H1 (cell line): ENCODE results near the gene CDK16. TPM values are rescaled to one million over a fixed set of nuclear protein-coding genes. Genes with fewer than 3 reads are reported as not detected.

ENCODE experiments used
- CTCF ChIA-PET: fragments of 300-600 bp; sonication (Branson Sonifier 250); formaldehyde crosslinking; loops from one replicate; lab custom pipeline; 2021; ENCODE audit not compliant: partially characterized antibody; lab: Charles Lee
- POLR2A ChIA-PET: fragments of 300-600 bp; sonication (Branson Sonifier 250); formaldehyde crosslinking; loops from one replicate; lab custom pipeline; 2021; ENCODE audit warnings: inconsistent platforms; ENCODE audit not compliant: partially characterized antibody; lab: Charles Lee
- DNase-seq, 2 experiments: peaks; one replicate each; pipeline versions ENCODE4 v3.0.0 to v3.0.0-alpha.2; 2010 to 2022; ENCODE audit warnings: low spot score in 2 of 2, low read depth in 1 of 2, mixed read lengths in 1 of 2
- FAIRE-seq: peaks from 2 replicates; lab custom pipeline; 2011; peaks lifted over from hg19 to GRCh38; lab: Jason Lieb, UNC
- H2AFZ ChIP-seq: 2 replicates; pipeline ENCODE4 v1.8.1; 2012; ENCODE audit warnings: low read length, inconsistent platforms
- H2AK5ac ChIP-seq: 2 replicates; pipeline ENCODE4 v1.6.1; 2013; ENCODE audit warnings: low read depth, low read length
- H2BK120ac ChIP-seq: replicated peaks from 2 replicates; pipeline ENCODE3; 2013; ENCODE audit warnings: low read depth, low read length, inconsistent platforms
- H2BK12ac ChIP-seq: 2 replicates; pipeline ENCODE4 v1.6.1; 2013; ENCODE audit warnings: low read depth, low read length
- H2BK15ac ChIP-seq: 2 replicates; pipeline ENCODE4 v1.6.1; 2013; ENCODE audit warnings: low read length
- H2BK20ac ChIP-seq: 2 replicates; pipeline ENCODE4 v1.6.1; 2013; ENCODE audit warnings: low read length
- H2BK5ac ChIP-seq: 2 replicates; pipeline ENCODE4 v1.6.1; 2013; ENCODE audit warnings: low read depth, low read length
- H3K14ac ChIP-seq: 2 replicates; pipeline ENCODE4 v1.6.1; 2013; ENCODE audit warnings: inconsistent platforms; ENCODE audit not compliant: insufficient read length
- H3K18ac ChIP-seq: 2 replicates; pipeline ENCODE4 v1.6.1; 2013; ENCODE audit warnings: low read length; ENCODE audit errors: extremely low read depth
- H3K23ac ChIP-seq: 2 replicates; pipeline ENCODE4 v1.6.1; 2013; ENCODE audit warnings: inconsistent platforms; ENCODE audit not compliant: insufficient read length
- H3K23me2 ChIP-seq: 2 replicates; pipeline ENCODE4 v1.6.1; 2013; ENCODE audit warnings: low read depth, low read length
- H3K27ac ChIP-seq: 2 replicates; pipeline ENCODE4 v1.6.1; 2011; ENCODE audit warnings: low read depth, low read length, inconsistent platforms
- H3K27me3 ChIP-seq, 4 experiments: replicated peaks in 1 of 4; 1 replicate in 1 of 4; 2 replicates in 3 of 4; pipeline versions ENCODE4 v1.6.1 to v1.8.1; 2011 to 2013; ENCODE audit warnings: low read length in 3 of 4, mild to moderate bottlenecking in 3 of 4, inconsistent platforms in 2 of 4, mixed read lengths in 2 of 4, moderate library complexity in 1 of 4; ENCODE audit not compliant: control insufficient read depth in 3 of 4, insufficient read depth in 3 of 4; ENCODE audit errors: extremely low read depth in 1 of 4
- H3K36me3 ChIP-seq, 4 experiments: 2 replicates each; pipeline versions ENCODE4 v1.6.1 to v1.8.1; 2011 to 2013; ENCODE audit warnings: mild to moderate bottlenecking in 4 of 4, low read length in 3 of 4, moderate library complexity in 2 of 4, control low read depth in 1 of 4, inconsistent platforms in 1 of 4; ENCODE audit not compliant: insufficient read depth in 4 of 4, control insufficient read depth in 2 of 4
- H3K4ac ChIP-seq: replicated peaks from 2 replicates; pipeline ENCODE3; 2013; ENCODE audit warnings: low read length, low read depth, mixed read lengths, inconsistent platforms; ENCODE audit not compliant: insufficient read length
- H3K4me1 ChIP-seq, 4 experiments: replicated peaks in 1 of 4; 1 replicate in 1 of 4; 2 replicates in 3 of 4; pipeline versions ENCODE4 v1.6.1 to v1.8.1; 2011 to 2013; ENCODE audit warnings: low read length in 3 of 4, inconsistent platforms in 2 of 4, mixed read lengths in 1 of 4; ENCODE audit not compliant: insufficient read depth in 4 of 4, control insufficient read depth in 3 of 4
- H3K4me2 ChIP-seq, 2 experiments: 2 replicates each; pipeline versions ENCODE4 v1.6.1 to v1.8.1; 2011 to 2013; ENCODE audit warnings: low read depth in 2 of 2, low read length in 2 of 2, control low read depth in 1 of 2, inconsistent platforms in 1 of 2, mild to moderate bottlenecking in 1 of 2; ENCODE audit not compliant: insufficient read depth in 1 of 2
- H3K4me3 ChIP-seq, 4 experiments: fragments of 200-600, 300-600 bp in 1 of 4; sonication (generic), shearing (Covaris generic), sonication (Bioruptor Twin) in 1 of 4; 2 replicates each; pipeline versions ENCODE4 v1.5.1 to v1.8.1; 2011 to 2016; ENCODE audit warnings: low read length in 4 of 4, low read depth in 3 of 4, control low read depth in 2 of 4, inconsistent platforms in 2 of 4, mild to moderate bottlenecking in 2 of 4, mixed read lengths in 1 of 4, moderate library complexity in 1 of 4; ENCODE audit not compliant: insufficient read depth in 2 of 4; ENCODE audit errors: extremely low read depth in 1 of 4
- H3K56ac ChIP-seq: replicated peaks from 2 replicates; pipeline ENCODE3; 2013; ENCODE audit warnings: low read depth, mild to moderate bottlenecking, mixed read lengths, low read length, inconsistent platforms; ENCODE audit not compliant: insufficient read length
- H3K79me1 ChIP-seq: 2 replicates; pipeline ENCODE4 v1.6.1; 2013; ENCODE audit warnings: low read depth, low read length, control low read depth
- H3K79me2 ChIP-seq, 2 experiments: 2 replicates each; pipeline versions ENCODE4 v1.6.1 to v1.8.1; 2012 to 2013; ENCODE audit warnings: low read length in 2 of 2, mild to moderate bottlenecking in 2 of 2, inconsistent platforms in 1 of 2; ENCODE audit not compliant: insufficient read depth in 2 of 2, control insufficient read depth in 1 of 2
- H3K9ac ChIP-seq, 4 experiments: replicated peaks in 1 of 4; 1 replicate in 1 of 4; 2 replicates in 3 of 4; pipeline versions ENCODE4 v1.6.1 to v1.8.1; 2011 to 2013; ENCODE audit warnings: low read depth in 3 of 4, low read length in 3 of 4, control low read depth in 2 of 4, mild to moderate bottlenecking in 2 of 4, moderate library complexity in 2 of 4, inconsistent platforms in 1 of 4; ENCODE audit errors: extremely low read depth in 1 of 4
- H3K9me3 ChIP-seq, 2 experiments: 2 replicates each; pipeline versions ENCODE4 v1.6.1 to v1.8.1; 2012 to 2013; ENCODE audit warnings: mild to moderate bottlenecking in 2 of 2, moderate library complexity in 2 of 2, control low read depth in 1 of 2, inconsistent platforms in 1 of 2, low read depth in 1 of 2, low read length in 1 of 2, mixed read lengths in 1 of 2; ENCODE audit not compliant: insufficient read depth in 2 of 2
- H4K20me1 ChIP-seq, 2 experiments: replicated peaks in 1 of 2; 2 replicates each; pipeline versions ENCODE3 to v1.8.1; 2011 to 2013; ENCODE audit warnings: inconsistent platforms in 2 of 2, low read length in 2 of 2, mild to moderate bottlenecking in 1 of 2; ENCODE audit not compliant: insufficient read depth in 2 of 2, control insufficient read depth in 1 of 2
- H4K5ac ChIP-seq: 2 replicates; pipeline ENCODE4 v1.6.1; 2013; ENCODE audit warnings: low read length, low read depth, mixed read lengths, inconsistent platforms; ENCODE audit not compliant: insufficient read length
- H4K8ac ChIP-seq: 2 replicates; pipeline ENCODE4 v1.8.0; 2013; ENCODE audit warnings: mild to moderate bottlenecking, moderate library complexity, low read length, inconsistent platforms; ENCODE audit not compliant: insufficient read depth; ENCODE audit errors: extremely low read depth
- H4K91ac ChIP-seq: replicated peaks from 2 replicates; pipeline ENCODE3; 2013; ENCODE audit warnings: low read length, mixed read lengths, inconsistent platforms; ENCODE audit not compliant: insufficient read length
- EP300 ChIP-seq, 2 experiments: IDR thresholded peaks; 1 replicate in 1 of 2; 2 replicates in 1 of 2; pipeline ENCODE4 v1.6.1; 2011 to 2012; ENCODE audit warnings: low read depth in 2 of 2, low read length in 2 of 2, mild to moderate bottlenecking in 2 of 2, borderline replicate concordance in 1 of 2, inconsistent platforms in 1 of 2, moderate library complexity in 1 of 2
- HDAC2 ChIP-seq, 2 experiments: fragments of 300-600 bp in 1 of 2; sonication (generic) in 1 of 2; IDR thresholded peaks; 2 replicates each; pipeline ENCODE4 v1.6.1; 2011 to 2012; ENCODE audit warnings: low read depth in 2 of 2, low read length in 2 of 2, mild to moderate bottlenecking in 2 of 2, moderate library complexity in 2 of 2, borderline replicate concordance in 1 of 2, inconsistent platforms in 1 of 2
- JUN ChIP-seq: IDR thresholded peaks from 2 replicates; pipeline ENCODE4 v1.6.1; 2011; ENCODE audit warnings: low read depth, mild to moderate bottlenecking, improper control_type of control experiment, low read length
- KDM1A ChIP-seq: fragments of 200-600, 300-600 bp; sonication (generic); IDR thresholded peaks from 2 replicates; pipeline ENCODE4 v1.7.1; 2016; ENCODE audit warnings: mild to moderate bottlenecking, low read length, borderline replicate concordance
- MAFK ChIP-seq: IDR thresholded peaks from 2 replicates; pipeline ENCODE4 v1.6.1; 2012; ENCODE audit warnings: low read depth, mild to moderate bottlenecking, improper control_type of control experiment, low read length
- MAX ChIP-seq: IDR thresholded peaks from 2 replicates; pipeline ENCODE4 v1.6.1; 2012; ENCODE audit warnings: inconsistent platforms
- POLR2AphosphoS5 ChIP-seq: IDR thresholded peaks from 2 replicates; pipeline ENCODE4 v1.6.1; 2011; ENCODE audit warnings: low read depth, low read length
- RXRA ChIP-seq: IDR thresholded peaks from 2 replicates; pipeline ENCODE4 v1.6.1; 2011; ENCODE audit warnings: low read depth, mild to moderate bottlenecking, low read length, moderate library complexity; ENCODE audit not compliant: insufficient read depth
- SIN3A ChIP-seq, 2 experiments: IDR thresholded peaks in 1 of 2; conservative IDR thresholded peaks in 1 of 2; 2 replicates each; pipeline ENCODE4 v1.6.1; 2011 to 2012; ENCODE audit warnings: low read length in 2 of 2, improper control_type of control experiment in 1 of 2, low read depth in 1 of 2, mild to moderate bottlenecking in 1 of 2
- SUZ12 ChIP-seq: fragments of 200-600 bp; sonication (generic); IDR thresholded peaks from 2 replicates; pipeline ENCODE4 v1.6.1; 2012; ENCODE audit warnings: mild to moderate bottlenecking, inconsistent platforms, low read length, moderate library complexity, mixed read lengths
- TEAD4 ChIP-seq: IDR thresholded peaks from 2 replicates; pipeline ENCODE4 v1.6.1; 2012; ENCODE audit warnings: low read depth, low read length, inconsistent platforms, mixed read lengths
- ZNF274 ChIP-seq: IDR thresholded peaks from 2 replicates; pipeline ENCODE4 v1.7.0; 2012; ENCODE audit warnings: low read length, borderline replicate concordance; ENCODE audit errors: extremely low read depth
- WGBS, 2 experiments: shearing (Covaris generic) in 1 of 2; methylation state at CpG; one replicate each; pipeline versions ENCODE4 v1.1.6 to v1.1.7; 2013 to 2015; ENCODE audit warnings: low lambda C conversion rate in 2 of 2, mixed read lengths in 2 of 2, inconsistent platforms in 1 of 2, low coverage in 1 of 2, missing lambda C conversion rate in 1 of 2; ENCODE audit not compliant: insufficient replicate concordance in 2 of 2, insufficient coverage in 1 of 2, insufficient read length in 1 of 2; ENCODE audit errors: extremely low coverage in 1 of 2, missing lambda C conversion rate in 1 of 2; 5-methylcytosine and 5-hydroxymethylcytosine counted together
- polyA plus RNA-seq, 7 experiments: library from polyadenylated mRNA; depleted of rRNA in 3 of 7; stranded (reverse) in 5 of 7; unstranded in 2 of 7; fragments of >200 nt in 5 of 7; fragments of 200-250 nt in 2 of 7; gene quantifications; 1 replicate in 5 of 7; 2 replicates in 1 of 7; 4 replicates in 1 of 7; pipeline versions ENCODE4 v1.2.1 to v1.2.3, GENCODE V29; 2011 to 2013; ENCODE audit warnings: missing spikeins in 2 of 7, mixed read lengths in 2 of 7
- total RNA-seq: library from RNA; stranded (reverse); fragmentation: NEBNext Ultra II Directional; extraction: Animal tissue kit (Norgen Biotek cat#: 25700); gene quantifications from 2 replicates; pipeline ENCODE4 v1.2.1, GENCODE V29; 2021

The CDK16 gene
- total and polyA plus RNA-seq, 2 of the 8 experiments (the other 6 are each of a cell fraction or from before 2014, with no cell fraction given) = 124 to 204 TPM

- no peak overlapping the region for H2BK12ac ChIP-seq
Measured at GRCh38 chrX:47235691-47236103, 17.2 kb downstream of the CDK16 start.

More at GRCh38 chrX:47235691-47236103, 17.2 kb downstream of the CDK16 start:
- no peaks in the 10 kb centered on the region for H3K79me1 ChIP-seq
- no peak overlapping the region for H2BK20ac ChIP-seq
- peaks cover 0 to 44% of the 10 kb centered on the region in 2 experiments; a peak in 3 of 4 replicates for H3K79me2 ChIP-seq
- H3K18ac ChIP-seq = no peak overlapping the region
- no peak overlapping the region for H4K91ac ChIP-seq
- no peak overlapping the region for H2AFZ ChIP-seq
- H2BK120ac ChIP-seq = no peak overlapping the region
- no peak overlapping the region for H3K4me3 ChIP-seq
- ChIA-PET POLR2A (interaction anchor here (1.0 kb wide), 2 partner anchors 12 to 18 kb away, joined by 3 to 4 read pairs; no protein-coding TSS in a partner anchor), CTCF (no interaction called here)
- H3K23me2 ChIP-seq = no peaks in the 10 kb centered on the region
- no peak overlapping the region for H4K8ac ChIP-seq
- DNase-seq = no peak
- H4K20me1 ChIP-seq = no peaks in the 10 kb centered on the region
- H2AK5ac ChIP-seq = no peak overlapping the region
- no peak overlapping the region for H2BK5ac ChIP-seq
- no peak overlapping the region for H3K23ac ChIP-seq
- no peak overlapping the region for H3K14ac ChIP-seq
- 92% methylated on average over 4 of the region's 4 CpGs; no CpG with 5 or more reads in 1 of the 2 experiments for WGBS, 2 experiments
- H3K27ac ChIP-seq = no peak overlapping the region
- peaks cover 2 to 13% (median 7%) of the 10 kb centered on the region in 4 experiments; a peak in 6 of 8 replicates for H3K36me3 ChIP-seq
- H2BK15ac ChIP-seq = no peak overlapping the region
- H3K9ac ChIP-seq = no peak overlapping the region
- H3K4ac ChIP-seq = no peak overlapping the region
- no peaks in the 10 kb centered on the region for H3K9me3 ChIP-seq
- H3K27me3 ChIP-seq = no peaks in the 10 kb centered on the region
- peaks cover 0 to 9% (median 5%) of the 10 kb centered on the region in 4 experiments; a peak in 4 of 7 replicates for H3K4me1 ChIP-seq
- no peak overlapping the region for H4K5ac ChIP-seq
- H3K4me2 ChIP-seq = no peak overlapping the region; a peak in 1 of 4 replicates
- TF ChIP-seq KDM1A (no peak), EP300 (IDR thresholded peaks at IDR 0.05; ENCODE audit: borderline replicate concordance in 1 of 2, low read depth in 2 of 2, low read length in 2 of 2) (no peak), SUZ12 (no peak), RXRA (no peak), MAX (no peak), ZNF274 (no peak), JUN (no peak), MAFK (no peak), HDAC2 (IDR thresholded peaks at IDR 0.05; ENCODE audit: borderline replicate concordance in 1 of 2, low read depth in 2 of 2, low read length in 2 of 2) (no peak), POLR2AphosphoS5 (no peak), SIN3A (conservative IDR thresholded peaks at IDR 0.05 in 1 of 2, IDR thresholded peaks at IDR 0.05 in 1 of 2; ENCODE audit: low read depth in 1 of 2, low read length in 2 of 2) (no peak), TEAD4 (no peak)
- TF ChIP-seq, all 59 proteins: peak for 0
- no peak for FAIRE-seq
- H3K56ac ChIP-seq = no peak overlapping the region
